K562 (cell line): Measurements from ENCODE around the gene GIPR. TPM values are rescaled to one million over a fixed set of nuclear protein-coding genes. Genes with fewer than 3 reads are reported as not detected.
A peak's percentile ranks its signal among the peaks of the same experiment; 100 is the strongest.

Experiments
- ARNT ChIP-seq, 2 experiments: fragments of 450-650 bp; IDR thresholded peaks; 2 replicates each; pipeline ENCODE4 v1.6.1; 2016; ENCODE audit warnings: mild to moderate bottlenecking in 1 of 2
- BHLHE40 ChIP-seq: IDR thresholded peaks from 2 replicates; pipeline ENCODE4 v1.6.1; 2011; ENCODE audit warnings: low read length, improper control_type of control experiment
- ELF4 ChIP-seq: fragments of 450-650 bp; formaldehyde crosslinking; IDR thresholded peaks from 2 replicates; pipeline ENCODE4 v1.4.0; 2022; ENCODE audit warnings: missing genetic modification characterization
- FOXK2 ChIP-seq, 2 experiments: fragments of 450-650 bp; IDR thresholded peaks in 1 of 2; conservative IDR thresholded peaks in 1 of 2; 2 replicates each; pipeline ENCODE4 v1.6.1; 2016; ENCODE audit warnings: low read depth in 2 of 2, mild to moderate bottlenecking in 1 of 2
- HLTF ChIP-seq: fragments of 450-650 bp; IDR thresholded peaks from 2 replicates; pipeline ENCODE4 v1.6.1; 2016
- KDM1A ChIP-seq, 2 experiments: fragments of 450-650 bp; IDR thresholded peaks; 2 replicates each; pipeline ENCODE4 v1.6.1; 2016; ENCODE audit warnings: mild to moderate bottlenecking in 2 of 2
- NKRF ChIP-seq: fragments of 450-650 bp; IDR thresholded peaks from 2 replicates; pipeline ENCODE4 v1.6.1; 2016; ENCODE audit warnings: borderline replicate concordance
- POLR2B ChIP-seq: fragments of 450-650 bp; IDR thresholded peaks from 2 replicates; pipeline ENCODE4 v1.6.1; 2018; ENCODE audit warnings: low read depth; ENCODE audit not compliant: partially characterized antibody
- SP1 ChIP-seq: sonication (generic); formaldehyde crosslinking; IDR thresholded peaks from 2 replicates; pipeline ENCODE4 v1.8.1; 2022; ENCODE audit warnings: mild to moderate bottlenecking, missing genetic modification reagents
- TAL1 ChIP-seq: fragments of 450-650 bp; IDR thresholded peaks from 2 replicates; pipeline ENCODE4 v1.6.1; 2016; ENCODE audit warnings: mild to moderate bottlenecking
- ZEB2 ChIP-seq: fragments of 450-650 bp; IDR thresholded peaks from 2 replicates; pipeline ENCODE4 v1.6.1; 2016
- ZNF407 ChIP-seq: fragments of 450-650 bp; IDR thresholded peaks from 2 replicates; pipeline ENCODE4 v1.6.1; 2016; ENCODE audit warnings: low read depth
- polyA plus RNA-seq, 8 experiments: library from polyadenylated mRNA; depleted of rRNA in 4 of 8; stranded (reverse) in 5 of 8; unstranded in 3 of 8; fragments of >200 nt; fragmentation: Nextera tagmentation in 2 of 8; fragmentation: Illumina TruSeq in 1 of 8; extraction: Ambion mirVana in 2 of 8; extraction: Trizol in 1 of 8; gene quantifications; 2 replicates each; pipeline versions ENCODE4 v1.2.1 to v1.2.3, GENCODE V29; 2011 to 2014; ENCODE audit warnings: inconsistent platforms in 1 of 8, missing spikeins in 1 of 8
- total RNA-seq, 7 experiments: library from RNA; depleted of rRNA in 6 of 7; stranded (reverse); fragments of >200 nt in 6 of 7; fragmentation: Illumina TruSeq in 2 of 7; extraction: Trizol in 2 of 7; gene quantifications; 2 replicates each; pipeline versions ENCODE4 v1.2.1 to v1.2.3, GENCODE V29; 2011 to 2021; ENCODE audit warnings: low replicate concordance in 1 of 7
- TF ChIP-seq, protein P1 (sequence below): fragments of 450-650 bp; IDR thresholded peaks from 2 replicates; pipeline ENCODE4 v1.6.1; 2018; ENCODE audit warnings: mild to moderate bottlenecking, low read depth; ENCODE audit not compliant: partially characterized antibody

The GIPR gene
- total and polyA plus RNA-seq, 9 of the 15 experiments (the other 6 are each of a cell fraction or from before 2014, with no cell fraction given): 2.2 to 26.8 (median 12.7) TPM

DNA sequence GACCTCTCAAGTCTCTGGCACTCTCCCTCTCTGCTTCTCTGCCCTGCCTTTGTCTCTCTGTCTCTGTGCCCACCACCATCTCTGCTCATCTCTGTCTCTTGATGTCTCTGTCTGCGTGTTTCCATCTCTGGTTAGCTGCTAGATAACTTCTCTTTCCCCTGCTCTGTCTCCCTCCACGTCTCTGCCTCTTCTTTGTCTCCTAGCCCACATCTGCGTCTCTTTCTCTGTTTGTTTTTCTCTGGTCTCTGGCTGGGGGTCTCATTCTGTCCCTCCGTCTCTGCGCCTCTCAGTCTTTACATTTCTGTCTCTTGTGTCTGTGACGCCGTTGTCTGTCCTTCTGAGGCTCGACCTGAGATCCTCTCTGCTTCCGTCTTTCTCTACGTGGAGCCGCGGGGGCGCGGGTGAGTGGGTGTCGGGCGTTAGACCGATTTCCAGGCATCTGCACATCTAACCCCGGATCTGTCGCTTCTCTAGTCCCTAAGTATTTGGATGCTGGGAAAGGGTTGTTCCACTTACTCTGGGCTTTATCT lies 386 bp downstream of the GIPR start (continued):
- TF ChIP-seq ZNF407 (peak; percentile 54; the same call in 1 of the 2 replicates), FOXK2 (conservative IDR thresholded peaks at IDR 0.05 in 1 of 2, IDR thresholded peaks at IDR 0.05 in 1 of 2; ENCODE audit: low read depth in 2 of 2) (0 out of 4 replicates have a peak, but pooled peaks have one; percentile 10 to 44), KDM1A (IDR thresholded peaks at IDR 0.05) (0 out of 4 replicates have a peak, but pooled peaks of 1 of the 2 experiments have one; percentile 7), ARNT (IDR thresholded peaks at IDR 0.05) (no peak), ELF4 (no peak), BHLHE40 (no peak), HLTF (peak; percentile 95), TAL1 (0 out of 2 replicates have a peak, but pooled peaks have one; percentile 8), SP1 (CRISPR knock-in tag) (peak; percentile 15; the same call in 1 of the 2 replicates), ZEB2 (peak; percentile 32; the same call in 1 of the 2 replicates), POLR2B (peak; percentile 74), NKRF (peak; percentile 86)
- TF ChIP-seq, protein P1, sequence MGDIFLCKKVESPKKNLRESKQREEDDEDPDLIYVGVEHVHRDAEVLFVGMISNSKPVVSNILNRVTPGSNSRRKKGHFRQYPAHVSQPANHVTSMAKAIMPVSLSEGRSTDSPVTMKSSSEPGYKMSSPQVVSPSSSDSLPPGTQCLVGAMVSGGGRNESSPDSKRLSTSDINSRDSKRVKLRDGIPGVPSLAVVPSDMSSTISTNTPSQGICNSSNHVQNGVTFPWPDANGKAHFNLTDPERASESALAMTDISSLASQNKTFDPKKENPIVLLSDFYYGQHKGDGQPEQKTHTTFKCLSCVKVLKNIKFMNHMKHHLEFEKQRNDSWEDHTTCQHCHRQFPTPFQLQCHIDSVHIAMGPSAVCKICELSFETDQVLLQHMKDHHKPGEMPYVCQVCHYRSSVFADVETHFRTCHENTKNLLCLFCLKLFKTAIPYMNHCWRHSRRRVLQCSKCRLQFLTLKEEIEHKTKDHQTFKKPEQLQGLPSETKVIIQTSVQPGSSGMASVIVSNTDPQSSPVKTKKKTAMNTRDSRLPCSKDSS: peak; percentile 47
